Measurements from ENCODE around the gene TENT4B.
A peak's percentile ranks its signal among the peaks of the same experiment; 100 is the strongest.

DNA sequence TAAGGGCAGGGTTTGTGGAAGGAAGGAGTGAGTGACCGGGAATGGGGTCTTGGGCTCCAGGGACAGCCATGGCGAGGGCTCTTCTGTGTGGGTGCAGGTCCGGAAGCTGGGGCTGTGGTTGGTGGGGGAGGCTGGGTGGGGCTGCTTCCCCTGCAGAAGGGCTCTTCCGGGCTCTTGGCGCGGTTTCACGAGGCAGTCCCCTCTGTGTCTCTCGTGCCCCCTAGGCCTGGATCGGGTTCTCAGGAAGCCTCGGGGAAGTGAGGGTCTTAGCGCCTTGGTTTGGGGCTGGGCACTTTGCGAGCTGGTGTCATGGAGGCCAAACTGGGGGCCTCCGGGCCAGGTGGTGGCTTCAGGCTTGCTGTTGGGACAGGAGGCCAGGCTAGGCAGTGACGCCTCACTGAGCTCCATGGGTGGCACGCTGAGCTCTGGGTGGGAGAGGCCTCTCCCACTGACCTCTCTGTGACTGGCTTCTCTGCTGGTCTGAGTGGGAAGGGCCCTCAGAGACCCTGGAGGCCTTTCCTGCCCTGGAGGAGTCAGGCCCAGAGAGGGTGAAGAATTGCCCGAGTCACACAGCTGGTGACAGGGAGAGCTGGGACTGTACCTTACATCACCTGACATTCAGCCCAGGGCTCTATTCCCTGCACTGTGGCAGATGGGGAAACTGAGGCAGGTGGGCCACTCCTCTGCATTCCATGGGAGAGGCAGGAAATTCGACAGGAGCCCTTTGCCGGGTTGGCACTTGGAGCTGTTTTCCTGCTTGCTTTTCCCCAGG lies 121.4 kb downstream of the TENT4B start:
- TF ChIP-seq, protein P1, sequence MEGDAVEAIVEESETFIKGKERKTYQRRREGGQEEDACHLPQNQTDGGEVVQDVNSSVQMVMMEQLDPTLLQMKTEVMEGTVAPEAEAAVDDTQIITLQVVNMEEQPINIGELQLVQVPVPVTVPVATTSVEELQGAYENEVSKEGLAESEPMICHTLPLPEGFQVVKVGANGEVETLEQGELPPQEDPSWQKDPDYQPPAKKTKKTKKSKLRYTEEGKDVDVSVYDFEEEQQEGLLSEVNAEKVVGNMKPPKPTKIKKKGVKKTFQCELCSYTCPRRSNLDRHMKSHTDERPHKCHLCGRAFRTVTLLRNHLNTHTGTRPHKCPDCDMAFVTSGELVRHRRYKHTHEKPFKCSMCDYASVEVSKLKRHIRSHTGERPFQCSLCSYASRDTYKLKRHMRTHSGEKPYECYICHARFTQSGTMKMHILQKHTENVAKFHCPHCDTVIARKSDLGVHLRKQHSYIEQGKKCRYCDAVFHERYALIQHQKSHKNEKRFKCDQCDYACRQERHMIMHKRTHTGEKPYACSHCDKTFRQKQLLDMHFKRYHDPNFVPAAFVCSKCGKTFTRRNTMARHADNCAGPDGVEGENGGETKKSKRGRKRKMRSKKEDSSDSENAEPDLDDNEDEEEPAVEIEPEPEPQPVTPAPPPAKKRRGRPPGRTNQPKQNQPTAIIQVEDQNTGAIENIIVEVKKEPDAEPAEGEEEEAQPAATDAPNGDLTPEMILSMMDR (IDR thresholded peaks at IDR 0.05; ENCODE audit: low read depth, low read length, poor library complexity, severe bottlenecking) = peak; percentile 41
- no peak for TF ChIP-seq EZH2phosphoT487 (IDR thresholded peaks at IDR 0.05; ENCODE audit: borderline replicate concordance, low read length)
